ENCODE data around the gene KICS2. TPM values are rescaled to one million over a fixed set of nuclear protein-coding genes. Genes with fewer than 3 reads are reported as not detected.

Gene KICS2
- total RNA-seq, 2 experiments from 2014 or later: 15.1 to 16.6 TPM

Other genes starting within 250 kb of the KICS2 start
- gene C12orf56, start 168.5 kb upstream of the KICS2 start, total RNA-seq: not detected
- gene XPOT, start 182.1 kb upstream of the KICS2 start, total RNA-seq: 100 to 1,000 TPM; 179 to 187 TPM
- 10 to 100 TPM; 14.0 to 15.4 TPM for gene TBK1, start 229.8 kb upstream of the KICS2 start, total RNA-seq